ENCODE results near the gene HOXA3. TPM values are rescaled to one million over a fixed set of nuclear protein-coding genes. Genes with fewer than 3 reads are reported as not detected.
A peak's percentile ranks its signal among the peaks of the same experiment; 100 is the strongest.

HOXA3 gene
- total RNA-seq, 4 donors from 2014 or later, result 4.9 to 20.2 (median 13.2) TPM

DNA sequence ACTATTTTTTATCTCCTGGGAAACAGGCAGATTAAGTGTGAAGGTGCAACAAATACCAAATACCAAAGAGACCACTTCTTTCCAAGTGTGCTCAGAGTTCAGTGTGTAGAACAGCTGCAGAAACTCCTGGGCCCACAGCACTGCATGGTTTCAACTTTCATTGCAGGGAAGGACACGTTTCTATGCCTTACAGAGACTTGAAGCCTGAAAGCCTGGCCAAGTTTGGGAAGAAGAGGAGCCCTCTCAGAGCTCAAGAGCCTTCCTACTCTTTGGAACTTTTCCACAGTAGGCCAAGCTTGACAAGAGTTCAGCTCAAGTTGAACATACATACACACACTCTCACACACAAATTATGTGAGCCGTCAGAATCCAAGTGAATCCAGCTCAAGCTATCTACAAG is 24.3 kb downstream of the HOXA3 start:
- no peak overlapping the region for H3K4me3 ChIP-seq (ENCODE audit: low read depth, poor library complexity, severe bottlenecking)

GRCh38 chr7:27126596-27127327 is 25.6 kb downstream of the HOXA3 start:
- 51 to 57% methylated on average over 3 of the region's 3 CpGs for WGBS, 2 donors
- no peak for DNase-seq (ENCODE audit: low spot score in 2 of 2)
- no peak overlapping the region for H3K4me3 ChIP-seq (ENCODE audit: low read depth, poor library complexity, severe bottlenecking)
- TF ChIP-seq POLR2A (IDR thresholded peaks at IDR 0.05) (no peak), CTCF (IDR thresholded peaks at IDR 0.05) (no peak)
- intact Hi-C loops (cut with DNase I; ENCODE audit: low total_unique reads), result no loop called here

More for the DNA sequence above, 24.3 kb downstream of the HOXA3 start:
- DNase-seq (ENCODE audit: low spot score in 2 of 2), result peak in 1 of 2 donors; percentile 42
- 67 to 68% methylated on average over 2 of the region's 2 CpGs for WGBS, 2 donors
- intact Hi-C loops (cut with DNase I; ENCODE audit: low total_unique reads), result no loop called here
- no peak for TF ChIP-seq POLR2A (IDR thresholded peaks at IDR 0.05)
- no peak for TF ChIP-seq CTCF (IDR thresholded peaks at IDR 0.05)

DNA sequence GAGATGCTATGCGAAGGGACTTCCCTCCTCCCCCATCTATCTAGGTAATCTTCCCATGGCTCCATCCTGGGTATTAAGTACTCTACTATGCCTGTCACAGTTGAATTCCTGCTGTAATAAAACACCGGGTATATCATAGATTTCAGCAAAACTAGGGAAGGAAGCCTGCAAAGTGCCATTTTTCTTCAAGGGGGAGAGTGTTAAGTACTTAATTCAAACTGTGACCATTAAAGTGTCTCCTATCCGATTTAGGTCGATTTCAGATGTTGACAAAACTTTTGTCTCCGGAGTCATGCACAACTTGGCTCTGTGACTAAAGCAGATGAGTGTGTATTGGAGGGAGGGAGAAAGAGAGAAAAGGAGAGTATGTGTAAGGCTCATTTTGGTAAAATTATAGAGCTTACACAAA is 26.4 kb downstream of the HOXA3 start:
- intact Hi-C loops (cut with DNase I; ENCODE audit: low total_unique reads), result no loop called here
- DNase-seq (ENCODE audit: low spot score in 2 of 2), result no peak
- TF ChIP-seq POLR2A (IDR thresholded peaks at IDR 0.05) (no peak), CTCF (IDR thresholded peaks at IDR 0.05) (no peak)
- 80 to 81% methylated on average over 5 of the region's 5 CpGs for WGBS, 2 donors
- no peak overlapping the region for H3K4me3 ChIP-seq (ENCODE audit: low read depth, poor library complexity, severe bottlenecking)

GRCh38 chr7:27124902-27125689 is 27.3 kb downstream of the HOXA3 start:
- 81 to 84% methylated on average over 8 of the region's 8 CpGs for WGBS, 2 donors
- no peak overlapping the region for H3K4me3 ChIP-seq (ENCODE audit: low read depth, poor library complexity, severe bottlenecking)
- intact Hi-C loops (cut with DNase I; ENCODE audit: low total_unique reads), result loop anchor here (5.0 kb wide), 1 partner anchor 1587 kb away; no protein-coding TSS in a partner anchor
- TF ChIP-seq CTCF (IDR thresholded peaks at IDR 0.05), result no peak
- peak in 1 of 2 donors; percentile 50 for DNase-seq (ENCODE audit: low spot score in 2 of 2)

DNA sequence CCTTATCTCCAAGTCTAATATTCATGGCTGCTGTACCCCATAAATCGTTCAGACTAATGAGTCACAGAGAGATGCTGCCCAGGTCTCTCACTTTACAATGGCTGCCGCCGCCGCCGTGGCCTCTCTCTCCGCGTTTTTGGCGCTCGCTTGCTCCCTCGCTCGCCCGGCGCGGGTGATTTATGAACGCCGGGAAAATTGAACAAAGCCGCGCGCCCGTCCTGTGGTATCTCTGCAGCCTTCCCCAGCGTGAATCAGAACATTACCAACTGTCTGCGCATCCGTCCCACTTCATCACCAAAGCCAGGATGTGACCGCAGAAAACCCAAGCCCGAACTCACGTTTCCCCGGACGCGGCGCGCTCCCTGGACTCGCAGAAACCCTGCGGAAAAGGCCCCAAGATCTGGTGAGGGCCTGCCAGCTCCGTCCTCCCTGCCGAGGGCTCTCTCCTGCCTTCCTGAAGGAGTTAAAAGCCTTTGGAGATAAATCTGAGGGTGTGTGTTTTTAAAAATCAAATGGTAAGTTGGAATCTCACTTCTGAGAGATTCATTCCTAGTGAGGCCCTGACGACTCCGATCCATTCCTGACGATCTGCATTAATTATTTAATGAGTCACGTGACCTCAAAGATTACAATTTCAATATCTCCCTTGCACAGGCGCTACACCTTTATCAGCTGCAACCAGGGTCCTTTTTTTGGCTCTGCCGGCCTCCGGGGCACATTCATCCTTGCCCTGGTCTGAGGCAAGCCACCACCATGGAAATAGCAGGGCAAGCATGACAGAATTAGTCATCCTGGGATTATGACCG is 28.1 kb downstream of the HOXA3 start:
- intact Hi-C loops (cut with DNase I; ENCODE audit: low total_unique reads), result loop anchor here (5.0 kb wide), 1 partner anchor 1588 kb away; no protein-coding TSS in a partner anchor
- TF ChIP-seq POLR2A (IDR thresholded peaks at IDR 0.05) (no peak), CTCF (IDR thresholded peaks at IDR 0.05) (no peak)
- no peak overlapping the region for H3K4me3 ChIP-seq (ENCODE audit: low read depth, poor library complexity, severe bottlenecking)
- WGBS, 2 donors, result 82 to 85% methylated on average over 43 of the region's 43 CpGs
- DNase-seq (ENCODE audit: low spot score in 2 of 2), result peak in 1 of 2 donors; percentile 54

Measured in lower leg skin (tissue), 4 donors.